ENCODE data around the gene TMEM106A. TPM values are rescaled to one million over a fixed set of nuclear protein-coding genes. Genes with fewer than 3 reads are reported as not detected.

The TMEM106A gene
- polyA plus RNA-seq, 2 of the 4 experiments (the other 2 are of a cell fraction), result 1.2 to 2.6 TPM

DNA sequence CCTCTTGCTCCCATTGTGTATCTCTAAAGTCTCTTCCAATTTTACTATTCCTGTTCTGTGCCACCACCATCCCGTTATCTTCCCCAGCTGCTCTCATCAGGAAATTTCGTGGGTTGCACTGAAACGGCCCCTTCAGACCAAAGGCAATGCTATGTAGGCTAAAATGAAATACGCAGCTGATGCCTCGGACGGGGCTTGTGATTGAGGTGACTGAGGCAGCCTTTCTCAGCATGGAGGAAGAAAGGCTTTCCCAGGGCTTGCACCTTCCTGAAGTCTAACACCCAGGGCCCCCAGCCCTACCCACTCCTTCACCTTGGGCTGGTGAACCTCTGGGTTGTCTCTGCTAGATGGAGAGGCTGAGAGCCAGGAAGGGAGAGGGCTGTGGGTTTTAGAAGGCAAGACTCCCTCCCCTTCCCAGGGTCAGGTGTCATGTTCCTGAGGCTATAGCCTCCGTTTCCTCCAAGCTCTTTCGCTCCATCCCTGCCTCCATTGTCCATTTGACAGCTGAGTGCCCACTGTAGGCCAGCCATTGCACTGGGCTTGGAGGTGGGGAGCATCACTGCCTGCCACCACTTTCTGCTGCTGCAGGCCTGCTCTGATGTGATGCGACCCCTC, 8.9 kb downstream of the TMEM106A start:
- WGBS (ENCODE audit: missing lambda C conversion rate), result 73% methylated on average over 9 of the region's 9 CpGs
- Histone ChIP-seq H3K4me1 (no peaks in the 10 kb centered on the region), H3K9me3 (no peaks in the 10 kb centered on the region), H3K27ac (no peak overlapping the region), H3K4me2 (no peak overlapping the region), H3K4me3 (no peak overlapping the region)
- POLR2A ChIA-PET, result interaction anchor here (2.8 kb wide), 1 partner anchor 95 kb away, joined by 25 read pairs; no protein-coding TSS in a partner anchor
- TF ChIP-seq ATOH8 (CRISPR knock-in tag; IDR thresholded peaks at IDR 0.05; ENCODE audit: low read depth), result no peak
- TF ChIP-seq HOXB13 (CRISPR knock-in tag; IDR thresholded peaks at IDR 0.05; ENCODE audit: low read depth), result no peak
- TF ChIP-seq, protein P1, sequence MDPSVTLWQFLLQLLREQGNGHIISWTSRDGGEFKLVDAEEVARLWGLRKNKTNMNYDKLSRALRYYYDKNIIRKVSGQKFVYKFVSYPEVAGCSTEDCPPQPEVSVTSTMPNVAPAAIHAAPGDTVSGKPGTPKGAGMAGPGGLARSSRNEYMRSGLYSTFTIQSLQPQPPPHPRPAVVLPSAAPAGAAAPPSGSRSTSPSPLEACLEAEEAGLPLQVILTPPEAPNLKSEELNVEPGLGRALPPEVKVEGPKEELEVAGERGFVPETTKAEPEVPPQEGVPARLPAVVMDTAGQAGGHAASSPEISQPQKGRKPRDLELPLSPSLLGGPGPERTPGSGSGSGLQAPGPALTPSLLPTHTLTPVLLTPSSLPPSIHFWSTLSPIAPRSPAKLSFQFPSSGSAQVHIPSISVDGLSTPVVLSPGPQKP (IDR thresholded peaks at IDR 0.05; ENCODE audit: low read depth, low read length), result no peak
- no peak for TF ChIP-seq SMC3 (IDR thresholded peaks at IDR 0.05)
- TF ChIP-seq JUNB (IDR thresholded peaks at IDR 0.05), result no peak
- no peak for TF ChIP-seq RNF2 (IDR thresholded peaks at IDR 0.05; ENCODE audit: borderline replicate concordance, low read depth)
- no peak for TF ChIP-seq CBX2 (IDR thresholded peaks at IDR 0.05; ENCODE audit: borderline replicate concordance, low read depth)
- no peak for TF ChIP-seq MYC (IDR thresholded peaks at IDR 0.05; ENCODE audit: borderline replicate concordance, low read length)
- no peak for TF ChIP-seq KDM1A (IDR thresholded peaks at IDR 0.05; ENCODE audit: low read depth)
- TF ChIP-seq ZC3H11A (IDR thresholded peaks at IDR 0.05), result no peak
- no peak for TF ChIP-seq RARB (CRISPR knock-in tag; IDR thresholded peaks at IDR 0.05)
- no peak for TF ChIP-seq MAZ (IDR thresholded peaks at IDR 0.05; ENCODE audit: borderline replicate concordance, low read depth, low read length)
- TF ChIP-seq, protein P2, sequence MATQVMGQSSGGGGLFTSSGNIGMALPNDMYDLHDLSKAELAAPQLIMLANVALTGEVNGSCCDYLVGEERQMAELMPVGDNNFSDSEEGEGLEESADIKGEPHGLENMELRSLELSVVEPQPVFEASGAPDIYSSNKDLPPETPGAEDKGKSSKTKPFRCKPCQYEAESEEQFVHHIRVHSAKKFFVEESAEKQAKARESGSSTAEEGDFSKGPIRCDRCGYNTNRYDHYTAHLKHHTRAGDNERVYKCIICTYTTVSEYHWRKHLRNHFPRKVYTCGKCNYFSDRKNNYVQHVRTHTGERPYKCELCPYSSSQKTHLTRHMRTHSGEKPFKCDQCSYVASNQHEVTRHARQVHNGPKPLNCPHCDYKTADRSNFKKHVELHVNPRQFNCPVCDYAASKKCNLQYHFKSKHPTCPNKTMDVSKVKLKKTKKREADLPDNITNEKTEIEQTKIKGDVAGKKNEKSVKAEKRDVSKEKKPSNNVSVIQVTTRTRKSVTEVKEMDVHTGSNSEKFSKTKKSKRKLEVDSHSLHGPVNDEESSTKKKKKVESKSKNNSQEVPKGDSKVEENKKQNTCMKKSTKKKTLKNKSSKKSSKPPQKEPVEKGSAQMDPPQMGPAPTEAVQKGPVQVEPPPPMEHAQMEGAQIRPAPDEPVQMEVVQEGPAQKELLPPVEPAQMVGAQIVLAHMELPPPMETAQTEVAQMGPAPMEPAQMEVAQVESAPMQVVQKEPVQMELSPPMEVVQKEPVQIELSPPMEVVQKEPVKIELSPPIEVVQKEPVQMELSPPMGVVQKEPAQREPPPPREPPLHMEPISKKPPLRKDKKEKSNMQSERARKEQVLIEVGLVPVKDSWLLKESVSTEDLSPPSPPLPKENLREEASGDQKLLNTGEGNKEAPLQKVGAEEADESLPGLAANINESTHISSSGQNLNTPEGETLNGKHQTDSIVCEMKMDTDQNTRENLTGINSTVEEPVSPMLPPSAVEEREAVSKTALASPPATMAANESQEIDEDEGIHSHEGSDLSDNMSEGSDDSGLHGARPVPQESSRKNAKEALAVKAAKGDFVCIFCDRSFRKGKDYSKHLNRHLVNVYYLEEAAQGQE (IDR thresholded peaks at IDR 0.05), result no peak
- no peak for TF ChIP-seq CEBPB (IDR thresholded peaks at IDR 0.05)
- TF ChIP-seq FOSL2 (IDR thresholded peaks at IDR 0.05), result no peak
- no peak for TF ChIP-seq FOSL2 (CRISPR knock-in tag; IDR thresholded peaks at IDR 0.05)
- TF ChIP-seq POLR2AphosphoS2 (conservative IDR thresholded peaks at IDR 0.05; ENCODE audit: low read length), result no peak
- no peak for TF ChIP-seq CBX8 (IDR thresholded peaks at IDR 0.05)
- no peak for TF ChIP-seq HDAC2 (IDR thresholded peaks at IDR 0.05)
- no peak for TF ChIP-seq GATA3 (IDR thresholded peaks at IDR 0.05; ENCODE audit: borderline replicate concordance)
- TF ChIP-seq POLR2A (IDR thresholded peaks at IDR 0.05; ENCODE audit: low read length), result no peak
- no peak for ATAC-seq
- no peak for DNase-seq (ENCODE audit: low read depth in 1 of 2, low spot score in 1 of 2)
- CTCF ChIA-PET, result interaction anchor here (0.5 to 2.8 kb wide), 5 partner anchors 8 to 92 kb away, joined by 3 to 16 read pairs (median 3); partner anchors contain the start of gene TMEM106A
- FAIRE-seq, result no peak

- no peak for DNase-seq (ENCODE audit: low read depth in 1 of 2, low spot score in 1 of 2)
- Histone ChIP-seq H3K9me3 (no peaks in the 10 kb centered on the region), H3K27ac (no peak overlapping the region), H3K4me3 (no peak overlapping the region), H3K4me2 (no peak overlapping the region), H3K4me1 (no peaks in the 10 kb centered on the region)
- no peak for ATAC-seq
- ChIA-PET POLR2A (interaction anchor here (3.4 kb wide), 1 partner anchor 92 kb away, joined by 30 read pairs; no protein-coding TSS in a partner anchor), CTCF (interaction anchor here (1.0 to 2.0 kb wide), 4 partner anchors 8 to 33 kb away, joined by 3 to 6 read pairs (median 3); partner anchors contain the start of gene TMEM106A)
- 85% methylated on average over 7 of the region's 7 CpGs for WGBS (ENCODE audit: missing lambda C conversion rate)
- no peak for FAIRE-seq
- TF ChIP-seq HOXB13 (CRISPR knock-in tag; IDR thresholded peaks at IDR 0.05; ENCODE audit: low read depth) (no peak), JUNB (IDR thresholded peaks at IDR 0.05) (no peak), RARB (CRISPR knock-in tag; IDR thresholded peaks at IDR 0.05) (no peak), CHD4 (IDR thresholded peaks at IDR 0.05; ENCODE audit: borderline replicate concordance) (no peak), FOSL2 (IDR thresholded peaks at IDR 0.05) (no peak), FOSL2 (CRISPR knock-in tag; IDR thresholded peaks at IDR 0.05) (no peak), ZNF302 (CRISPR knock-in tag; IDR thresholded peaks at IDR 0.05) (no peak), RNF2 (IDR thresholded peaks at IDR 0.05; ENCODE audit: borderline replicate concordance, low read depth) (no peak), BHLHE40 (IDR thresholded peaks at IDR 0.05; ENCODE audit: low read depth, low read length) (no peak), MAFK (IDR thresholded peaks at IDR 0.05; ENCODE audit: partially characterized antibody) (no peak), KDM5A (IDR thresholded peaks at IDR 0.05) (no peak)
- TF ChIP-seq, protein P2 (IDR thresholded peaks at IDR 0.05), result no peak
- TF ChIP-seq, protein P3, sequence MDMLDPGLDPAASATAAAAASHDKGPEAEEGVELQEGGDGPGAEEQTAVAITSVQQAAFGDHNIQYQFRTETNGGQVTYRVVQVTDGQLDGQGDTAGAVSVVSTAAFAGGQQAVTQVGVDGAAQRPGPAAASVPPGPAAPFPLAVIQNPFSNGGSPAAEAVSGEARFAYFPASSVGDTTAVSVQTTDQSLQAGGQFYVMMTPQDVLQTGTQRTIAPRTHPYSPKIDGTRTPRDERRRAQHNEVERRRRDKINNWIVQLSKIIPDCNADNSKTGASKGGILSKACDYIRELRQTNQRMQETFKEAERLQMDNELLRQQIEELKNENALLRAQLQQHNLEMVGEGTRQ (IDR thresholded peaks at IDR 0.05), result no peak
Measured at GRCh38 chr17:43224146-43224705, 12.6 kb downstream of the TMEM106A start.

All from A549 (cell line).